HEK293 (cell line): ENCODE measurements around the gene PDE4D.

Experiments used
- GLIS1 ChIP-seq: fragments of 450-650 bp; formaldehyde crosslinking; IDR thresholded peaks from 2 replicates; pipeline ENCODE4 v1.5.1; 2016; ENCODE audit warnings: missing biosample characterization, missing genetic modification characterization
- PRDM6 ChIP-seq: fragments of 450-650 bp; formaldehyde crosslinking; IDR thresholded peaks from 2 replicates; pipeline ENCODE4 v1.5.1; 2017; ENCODE audit warnings: missing biosample characterization, missing genetic modification characterization
- SCRT1 ChIP-seq: fragments of 450-650 bp; formaldehyde crosslinking; IDR thresholded peaks from 2 replicates; pipeline ENCODE4 v1.5.1; 2016; ENCODE audit warnings: missing biosample characterization, missing genetic modification characterization, borderline replicate concordance
- SP2 ChIP-seq: fragments of 450-650 bp; formaldehyde crosslinking; IDR thresholded peaks from 2 replicates; pipeline ENCODE4 v1.5.1; 2016; ENCODE audit warnings: missing biosample characterization, missing genetic modification characterization
- ZBTB10 ChIP-seq: fragments of 450-650 bp; formaldehyde crosslinking; IDR thresholded peaks from 2 replicates; pipeline ENCODE4 v1.5.1; 2016; ENCODE audit warnings: missing biosample characterization, missing genetic modification characterization
- ZBTB26 ChIP-seq: fragments of 450-650 bp; formaldehyde crosslinking; optimal IDR thresholded peaks from 2 replicates; pipeline ENCODE3; 2016; ENCODE audit warnings: missing biosample characterization, mild to moderate bottlenecking, missing genetic modification characterization
- ZNF211 ChIP-seq: fragments of 450-650 bp; formaldehyde crosslinking; IDR thresholded peaks from 2 replicates; pipeline ENCODE4 v1.5.1; 2016; ENCODE audit warnings: low read depth, missing biosample characterization, missing genetic modification characterization
- ZNF239 ChIP-seq: fragments of 450-650 bp; formaldehyde crosslinking; IDR thresholded peaks from 2 replicates; pipeline ENCODE4 v1.5.1; 2016; ENCODE audit warnings: missing biosample characterization, missing genetic modification characterization
- ZNF350 ChIP-seq: fragments of 450-650 bp; formaldehyde crosslinking; IDR thresholded peaks from 2 replicates; pipeline ENCODE4 v1.5.0; 2017; ENCODE audit warnings: missing biosample characterization, mild to moderate bottlenecking, missing genetic modification characterization
- ZNF366 ChIP-seq: fragments of 450-650 bp; formaldehyde crosslinking; conservative IDR thresholded peaks from 2 replicates; pipeline ENCODE4 v1.5.1; 2016; ENCODE audit warnings: missing biosample characterization, missing genetic modification characterization
- ZNF394 ChIP-seq: fragments of 450-650 bp; formaldehyde crosslinking; IDR thresholded peaks from 2 replicates; pipeline ENCODE4 v1.5.1; 2016; ENCODE audit warnings: missing biosample characterization, missing genetic modification characterization, mild to moderate bottlenecking, moderate library complexity, borderline replicate concordance
- ZNF416 ChIP-seq: fragments of 450-650 bp; formaldehyde crosslinking; IDR thresholded peaks from 2 replicates; pipeline ENCODE4 v1.5.1; 2016; ENCODE audit warnings: missing biosample characterization, missing genetic modification characterization
- ZNF530 ChIP-seq: fragments of 450-650 bp; formaldehyde crosslinking; IDR thresholded peaks from 2 replicates; pipeline ENCODE4 v1.5.1; 2016; ENCODE audit warnings: low read depth, missing biosample characterization, missing genetic modification characterization
- ZNF560 ChIP-seq: fragments of 450-650 bp; formaldehyde crosslinking; IDR thresholded peaks from 2 replicates; pipeline ENCODE4 v1.5.1; 2017; ENCODE audit warnings: missing biosample characterization, missing genetic modification characterization, borderline replicate concordance
- ZNF621 ChIP-seq: fragments of 450-650 bp; formaldehyde crosslinking; IDR thresholded peaks from 2 replicates; pipeline ENCODE4 v1.5.1; 2017; ENCODE audit warnings: missing biosample characterization, missing genetic modification characterization
- ZNF777 ChIP-seq: fragments of 450-650 bp; formaldehyde crosslinking; IDR thresholded peaks from 2 replicates; pipeline ENCODE4 v1.5.1; 2017; ENCODE audit warnings: missing biosample characterization, missing genetic modification characterization, borderline replicate concordance
- ZNF792 ChIP-seq: fragments of 450-650 bp; formaldehyde crosslinking; IDR thresholded peaks from 2 replicates; pipeline ENCODE4 v1.5.1; 2016; ENCODE audit warnings: missing biosample characterization, missing genetic modification characterization
- ZNF837 ChIP-seq: fragments of 450-650 bp; formaldehyde crosslinking; IDR thresholded peaks from 2 replicates; pipeline ENCODE4 v1.5.1; 2016; ENCODE audit warnings: missing biosample characterization, missing genetic modification characterization
- ZNF843 ChIP-seq: fragments of 450-650 bp; formaldehyde crosslinking; IDR thresholded peaks from 2 replicates; pipeline ENCODE4 v1.5.1; 2016; ENCODE audit warnings: missing biosample characterization, missing genetic modification characterization
- ZSCAN30 ChIP-seq: fragments of 450-650 bp; IDR thresholded peaks from 2 replicates; pipeline ENCODE4 v1.5.1; 2018; ENCODE audit warnings: missing biosample characterization, mild to moderate bottlenecking, missing genetic modification characterization, moderate library complexity
- ZSCAN5A ChIP-seq: fragments of 450-650 bp; formaldehyde crosslinking; IDR thresholded peaks from 2 replicates; pipeline ENCODE4 v1.5.1; 2016; ENCODE audit warnings: missing biosample characterization, missing genetic modification characterization

Gene PDE4D

GRCh38 chr5:59123595-59124561 lies 769.6 kb downstream of the PDE4D start (continued):
- TF ChIP-seq ZBTB10 (no peak), ZNF416 (tag by site-specific recombination) (no peak), ZNF350 (no peak), ZSCAN30 (tag by site-specific recombination) (peak; percentile 36; the same call in 1 of the 2 replicates), ZNF560 (tag by site-specific recombination) (no peak), ZNF621 (tag by site-specific recombination) (no peak), GLIS1 (tag by site-specific recombination) (peak; percentile 59), SCRT1 (tag by site-specific recombination) (no peak), SP2 (tag by site-specific recombination) (no peak), ZNF792 (no peak), ZBTB26 (tag by site-specific recombination) (no peak), ZNF530 (tag by site-specific recombination) (no peak), ZNF777 (no peak), ZNF837 (tag by site-specific recombination) (no peak), PRDM6 (tag by site-specific recombination) (peak; percentile 94), ZNF366 (0 out of 2 replicates have a peak, but pooled peaks have one; percentile 16), ZNF394 (tag by site-specific recombination) (no peak), ZSCAN5A (tag by site-specific recombination) (no peak), ZNF843 (peak; percentile 14; the same call in 1 of the 2 replicates), ZNF211 (tag by site-specific recombination) (no peak), ZNF239 (no peak)
